GM19438 (cell line): ENCODE data around the gene FAM81A.

Source experiments
- ATAC-seq: cut with Tn5 transposase; IDR thresholded peaks from one replicate; pipeline ENCODE4 v1.9.1; 2021; ENCODE audit warnings: low read depth; ENCODE audit not compliant: unreplicated experiment

The FAM81A gene

DNA sequence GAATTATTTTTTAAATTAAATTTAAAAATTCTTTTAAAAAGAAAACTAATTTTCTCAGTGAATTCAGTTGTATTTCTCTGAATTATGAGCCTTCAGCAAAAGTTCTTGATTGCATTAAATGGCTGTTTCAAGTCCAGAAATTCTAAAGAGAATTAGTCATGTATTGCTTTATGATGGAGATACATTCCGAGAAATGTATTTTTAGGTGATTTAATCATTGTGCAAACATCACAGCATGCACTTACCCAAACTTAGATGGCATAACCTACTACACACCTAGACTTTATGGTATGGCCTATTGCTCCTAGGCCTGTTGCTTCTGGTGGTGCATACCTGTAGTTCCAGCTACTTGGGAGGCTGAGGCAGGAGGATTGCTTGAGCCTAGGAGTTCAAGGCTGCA lies 129.3 kb downstream of the FAM81A start:
- no peak for ATAC-seq

DNA sequence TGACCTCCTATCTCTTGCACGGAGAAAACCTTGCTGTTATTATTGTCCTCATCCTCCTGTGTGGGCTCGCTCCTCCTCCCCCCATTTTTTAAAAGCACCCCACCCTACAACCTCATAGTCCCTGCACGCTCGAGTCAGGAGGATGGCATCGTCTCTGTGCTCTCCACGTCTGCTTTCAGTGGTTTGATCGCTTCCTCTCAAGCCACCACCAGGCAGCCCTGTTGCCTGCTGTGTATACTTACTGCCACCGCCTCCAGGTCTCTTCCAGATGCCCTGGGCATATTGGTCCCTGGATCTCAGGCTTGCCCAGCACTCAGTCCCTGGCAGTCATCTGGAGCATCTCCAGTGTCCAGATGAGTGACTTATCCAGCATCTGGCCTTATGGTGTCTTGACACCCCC lies 131.5 kb downstream of the FAM81A start:
- ATAC-seq, result no peak

DNA sequence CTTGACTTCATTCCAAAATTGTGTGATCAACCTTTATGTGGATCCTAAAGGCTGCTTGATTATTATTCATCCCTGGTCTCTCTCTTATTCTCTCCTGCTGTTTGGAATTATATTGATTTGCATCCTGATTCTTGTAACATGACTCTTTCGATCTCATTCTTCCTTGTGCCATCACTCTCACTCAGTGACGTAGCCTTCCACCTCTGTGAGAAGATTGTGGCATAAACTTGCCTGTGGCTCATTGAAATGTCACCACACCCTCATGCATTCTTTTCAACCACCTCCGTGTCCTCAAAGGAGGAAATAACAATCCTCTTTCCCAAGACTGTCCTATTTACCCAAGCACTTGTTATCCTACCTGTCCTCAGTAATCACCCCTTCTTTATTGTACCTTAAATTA lies 132.3 kb downstream of the FAM81A start:
- ATAC-seq, result no peak

DNA sequence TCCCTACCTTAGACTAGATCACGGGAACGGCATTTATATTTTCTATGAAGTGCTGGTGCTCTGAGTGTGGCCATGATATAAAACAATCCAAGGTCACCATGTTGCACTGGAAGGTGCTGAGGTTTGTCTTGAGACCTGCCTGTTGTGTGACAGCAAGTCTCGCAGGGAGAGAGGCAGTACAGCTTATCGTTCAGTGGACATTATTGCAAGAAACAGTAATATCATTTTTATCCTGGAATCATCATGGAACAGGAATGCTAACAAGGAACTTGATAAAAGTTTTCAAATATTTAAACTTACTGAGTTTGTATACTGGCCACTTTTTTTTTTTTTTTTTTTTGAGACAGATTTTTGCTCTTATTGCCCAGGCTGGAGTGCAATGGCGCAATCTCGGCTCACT lies 133.6 kb downstream of the FAM81A start:
- ATAC-seq, result no peak
